Tibial nerve (tissue), 4 donors: ENCODE data around the gene SDK1.

Experiments used
- EP300 ChIP-seq, 2 donors: sonication (generic); formaldehyde crosslinking; IDR thresholded peaks; one replicate each; pipeline ENCODE4 v1.6.1; 2017; ENCODE audit warnings: antibody characterized with exemption in 2 of 2, mild to moderate bottlenecking in 1 of 2
- POLR2A ChIP-seq, 2 donors: fragments of 450-650 bp; IDR thresholded peaks; one replicate each; pipeline ENCODE4 v1.6.1; 2017; ENCODE audit warnings: antibody characterized with exemption in 2 of 2, mild to moderate bottlenecking in 2 of 2, moderate library complexity in 2 of 2
- TF ChIP-seq, protein P1 (sequence below), 5 experiments: fragments of 200-600 bp in 3 of 5; fragments of 450-650 bp in 2 of 5; sonication (generic) in 3 of 5; IDR thresholded peaks; one replicate each; pipeline ENCODE4 v1.5.1; 2016 to 2019; ENCODE audit warnings: antibody characterized with exemption in 5 of 5, mild to moderate bottlenecking in 3 of 5, moderate library complexity in 2 of 5

DNA sequence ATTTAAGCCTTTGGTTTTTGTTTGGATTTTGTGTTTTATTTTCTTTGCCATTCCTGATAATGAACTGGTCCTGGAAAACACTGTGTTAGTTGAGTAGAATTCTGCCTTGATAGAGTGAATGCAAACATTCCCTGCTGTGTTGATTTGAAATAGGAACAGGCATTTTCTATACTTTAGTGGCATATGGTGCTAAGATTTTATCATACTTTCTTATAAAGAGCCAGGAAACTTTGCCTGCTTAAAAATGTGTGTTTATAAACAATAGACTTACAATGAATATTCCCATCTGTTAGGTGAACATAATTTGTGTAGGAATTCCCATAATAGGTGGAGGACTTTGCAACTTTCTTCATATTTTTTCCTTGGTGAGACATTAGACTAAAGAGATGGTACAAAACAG is 333.3 kb downstream of the SDK1 start:
- TF ChIP-seq, protein P1, sequence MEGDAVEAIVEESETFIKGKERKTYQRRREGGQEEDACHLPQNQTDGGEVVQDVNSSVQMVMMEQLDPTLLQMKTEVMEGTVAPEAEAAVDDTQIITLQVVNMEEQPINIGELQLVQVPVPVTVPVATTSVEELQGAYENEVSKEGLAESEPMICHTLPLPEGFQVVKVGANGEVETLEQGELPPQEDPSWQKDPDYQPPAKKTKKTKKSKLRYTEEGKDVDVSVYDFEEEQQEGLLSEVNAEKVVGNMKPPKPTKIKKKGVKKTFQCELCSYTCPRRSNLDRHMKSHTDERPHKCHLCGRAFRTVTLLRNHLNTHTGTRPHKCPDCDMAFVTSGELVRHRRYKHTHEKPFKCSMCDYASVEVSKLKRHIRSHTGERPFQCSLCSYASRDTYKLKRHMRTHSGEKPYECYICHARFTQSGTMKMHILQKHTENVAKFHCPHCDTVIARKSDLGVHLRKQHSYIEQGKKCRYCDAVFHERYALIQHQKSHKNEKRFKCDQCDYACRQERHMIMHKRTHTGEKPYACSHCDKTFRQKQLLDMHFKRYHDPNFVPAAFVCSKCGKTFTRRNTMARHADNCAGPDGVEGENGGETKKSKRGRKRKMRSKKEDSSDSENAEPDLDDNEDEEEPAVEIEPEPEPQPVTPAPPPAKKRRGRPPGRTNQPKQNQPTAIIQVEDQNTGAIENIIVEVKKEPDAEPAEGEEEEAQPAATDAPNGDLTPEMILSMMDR (IDR thresholded peaks at IDR 0.05): no peak
- TF ChIP-seq POLR2A (IDR thresholded peaks at IDR 0.05) (no peak), EP300 (IDR thresholded peaks at IDR 0.05) (no peak)
